OCI-LY7 (cell line): ENCODE data around the gene COL20A1.

Source experiments
- EZH2phosphoT487 ChIP-seq: fragments of 200-600 bp; sonication (generic); IDR thresholded peaks from 2 replicates; pipeline ENCODE4 v1.6.1; 2018; ENCODE audit warnings: low read depth, borderline replicate concordance, mild to moderate bottlenecking, mixed run types, antibody characterized with exemption, low read length, moderate library complexity, mixed read lengths
- TF ChIP-seq, protein P1 (sequence below): fragments of 200-600 bp; sonication (generic); conservative IDR thresholded peaks from 2 replicates; pipeline ENCODE4 v1.5.1; 2014; ENCODE audit warnings: mild to moderate bottlenecking, antibody characterized with exemption, low read length, moderate library complexity, mixed read lengths

- TF ChIP-seq, protein P1, sequence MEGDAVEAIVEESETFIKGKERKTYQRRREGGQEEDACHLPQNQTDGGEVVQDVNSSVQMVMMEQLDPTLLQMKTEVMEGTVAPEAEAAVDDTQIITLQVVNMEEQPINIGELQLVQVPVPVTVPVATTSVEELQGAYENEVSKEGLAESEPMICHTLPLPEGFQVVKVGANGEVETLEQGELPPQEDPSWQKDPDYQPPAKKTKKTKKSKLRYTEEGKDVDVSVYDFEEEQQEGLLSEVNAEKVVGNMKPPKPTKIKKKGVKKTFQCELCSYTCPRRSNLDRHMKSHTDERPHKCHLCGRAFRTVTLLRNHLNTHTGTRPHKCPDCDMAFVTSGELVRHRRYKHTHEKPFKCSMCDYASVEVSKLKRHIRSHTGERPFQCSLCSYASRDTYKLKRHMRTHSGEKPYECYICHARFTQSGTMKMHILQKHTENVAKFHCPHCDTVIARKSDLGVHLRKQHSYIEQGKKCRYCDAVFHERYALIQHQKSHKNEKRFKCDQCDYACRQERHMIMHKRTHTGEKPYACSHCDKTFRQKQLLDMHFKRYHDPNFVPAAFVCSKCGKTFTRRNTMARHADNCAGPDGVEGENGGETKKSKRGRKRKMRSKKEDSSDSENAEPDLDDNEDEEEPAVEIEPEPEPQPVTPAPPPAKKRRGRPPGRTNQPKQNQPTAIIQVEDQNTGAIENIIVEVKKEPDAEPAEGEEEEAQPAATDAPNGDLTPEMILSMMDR = no peak
- TF ChIP-seq EZH2phosphoT487 = no peak
These were observed 32.1 kb downstream of the COL20A1 start for GRCh38 chr20:63325021-63325471.
